Activated CD8-positive, alpha-beta T cell treated with anti-CD3 and anti-CD28 coated beads for 36 hours (primary cell): ENCODE results near the gene RETREG3. TPM values are rescaled to one million over a fixed set of nuclear protein-coding genes. Genes with fewer than 3 reads are reported as not detected.
A peak's percentile ranks its signal among the peaks of the same experiment; 100 is the strongest.
"Not testable (repeated sequence)": the region's sequence is repeated elsewhere in the genome, so short reads cannot be mapped to it uniquely, and the experiment has no call there.

Experiments
- ATAC-seq: fragments of 200-7000 bp; cut with Tn5 transposase; one replicate; pipeline ENCODE4 v1.10.0; 2021; ENCODE audit warnings: mild to moderate bottlenecking, moderate library complexity
- CTCF ChIA-PET: fragments of 350-600 bp; sonication (Branson Sonifier 250); formaldehyde crosslinking; loops from one replicate; lab custom pipeline; 2021; ENCODE audit warnings: antibody characterized with exemption; lab: Charles Lee
- POLR2A ChIA-PET: fragments of 350-600 bp; sonication (Branson Sonifier 250); formaldehyde crosslinking; loops from one replicate; lab custom pipeline; 2021; ENCODE audit warnings: antibody characterized with exemption; lab: Charles Lee
- DNase-seq: peaks from one replicate; pipeline ENCODE4 v3.0.0-alpha.2; 2020
- H3K27ac Mint-ChIP-seq: one replicate; pipeline ENCODE4 v1.8.0; 2021; ENCODE audit warnings: mild to moderate bottlenecking, mixed read lengths
- H3K27me3 Mint-ChIP-seq: one replicate; pipeline ENCODE4 v1.8.0; 2021; ENCODE audit warnings: mixed read lengths
- H3K36me3 Mint-ChIP-seq: one replicate; pipeline ENCODE4 v1.8.0; 2021; ENCODE audit warnings: low read depth, mixed read lengths
- H3K4me1 Mint-ChIP-seq: one replicate; pipeline ENCODE4 v1.8.0; 2021; ENCODE audit warnings: low read depth, mixed read lengths
- H3K4me3 Mint-ChIP-seq: one replicate; pipeline ENCODE4 v1.8.0; 2021; ENCODE audit warnings: mild to moderate bottlenecking, moderate library complexity, mixed read lengths
- H3K9me3 Mint-ChIP-seq: one replicate; pipeline ENCODE4 v1.8.0; 2021; ENCODE audit warnings: mixed read lengths
- intact Hi-C: fragments of 100-400 bp; cut with micrococcal nuclease; formaldehyde crosslinking; loops from one replicate; pipeline ENCODE4 v1.10.0; 2022
- total RNA-seq, 2 experiments: library from RNA; stranded (reverse); gene quantifications; one replicate each; pipeline ENCODE4 v1.2.3, GENCODE V29; 2021
- TF ChIP-seq, protein P1 (sequence below): fragments of 200-600 bp; IDR thresholded peaks from one replicate; pipeline ENCODE4 v1.8.0; 2022; ENCODE audit warnings: antibody characterized with exemption, mild to moderate bottlenecking

The RETREG3 gene
- total RNA-seq, 2 experiments from 2014 or later = 25.0 to 28.2 TPM

DNA sequence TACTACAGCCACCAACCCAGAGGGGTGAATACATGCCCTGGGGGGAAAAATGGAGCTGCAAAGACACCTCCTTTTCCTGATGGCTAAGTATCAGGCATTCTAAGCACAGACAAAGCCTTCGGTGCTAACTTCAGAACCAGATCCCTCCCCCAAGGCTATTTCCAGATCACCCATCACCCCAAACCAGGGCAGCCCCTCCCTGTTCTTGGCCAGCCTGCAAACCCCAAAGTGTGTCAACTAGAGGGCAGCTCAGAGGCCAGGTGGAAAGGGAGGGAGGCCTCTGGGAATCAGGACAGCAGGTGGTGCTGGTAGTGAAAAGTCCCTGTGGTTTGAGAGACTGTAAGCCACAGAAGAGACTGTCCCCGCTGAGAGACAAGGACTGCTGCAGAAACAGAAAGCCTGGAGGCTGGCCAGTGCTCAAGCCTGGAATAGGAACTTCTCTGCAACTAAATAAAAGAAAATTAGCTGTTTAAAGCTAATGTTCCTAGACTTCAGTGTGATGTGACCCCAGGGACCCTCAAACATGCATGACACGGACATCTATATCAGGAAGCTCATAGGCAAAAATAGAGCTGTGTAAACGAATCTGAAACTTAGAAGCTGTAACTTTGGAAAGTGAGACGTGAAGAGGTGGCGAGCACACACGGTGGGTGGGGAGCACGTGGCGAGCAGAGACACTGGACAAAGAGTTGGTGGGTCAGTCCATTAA, 9.4 kb upstream of the RETREG3 start:
- CTCF ChIA-PET = interaction anchor here (0.8 to 1.8 kb wide), 3 partner anchors 9 to 79 kb away, joined by 3 to 5 read pairs (median 3); partner anchors contain the start of genes RETREG3 and TUBG1
- H3K4me3 Mint-ChIP-seq = no peak overlapping the region
- ATAC-seq (no peak), DNase-seq (no peak)
- intact Hi-C loops = no loop called here
- H3K4me1 Mint-ChIP-seq = peaks cover 9% of the 10 kb centered on the region
- POLR2A ChIA-PET = interaction anchor here (1.0 to 1.9 kb wide), 5 partner anchors 9 to 41 kb away, joined by 3 to 5 read pairs (median 3); partner anchors contain the start of genes PSMC3IP, RETREG3 and TUBG1
- no peak overlapping the region for H3K27ac Mint-ChIP-seq
- H3K9me3 Mint-ChIP-seq = no peaks in the 10 kb centered on the region
- no peaks in the 10 kb centered on the region for H3K27me3 Mint-ChIP-seq
- TF ChIP-seq, protein P1, sequence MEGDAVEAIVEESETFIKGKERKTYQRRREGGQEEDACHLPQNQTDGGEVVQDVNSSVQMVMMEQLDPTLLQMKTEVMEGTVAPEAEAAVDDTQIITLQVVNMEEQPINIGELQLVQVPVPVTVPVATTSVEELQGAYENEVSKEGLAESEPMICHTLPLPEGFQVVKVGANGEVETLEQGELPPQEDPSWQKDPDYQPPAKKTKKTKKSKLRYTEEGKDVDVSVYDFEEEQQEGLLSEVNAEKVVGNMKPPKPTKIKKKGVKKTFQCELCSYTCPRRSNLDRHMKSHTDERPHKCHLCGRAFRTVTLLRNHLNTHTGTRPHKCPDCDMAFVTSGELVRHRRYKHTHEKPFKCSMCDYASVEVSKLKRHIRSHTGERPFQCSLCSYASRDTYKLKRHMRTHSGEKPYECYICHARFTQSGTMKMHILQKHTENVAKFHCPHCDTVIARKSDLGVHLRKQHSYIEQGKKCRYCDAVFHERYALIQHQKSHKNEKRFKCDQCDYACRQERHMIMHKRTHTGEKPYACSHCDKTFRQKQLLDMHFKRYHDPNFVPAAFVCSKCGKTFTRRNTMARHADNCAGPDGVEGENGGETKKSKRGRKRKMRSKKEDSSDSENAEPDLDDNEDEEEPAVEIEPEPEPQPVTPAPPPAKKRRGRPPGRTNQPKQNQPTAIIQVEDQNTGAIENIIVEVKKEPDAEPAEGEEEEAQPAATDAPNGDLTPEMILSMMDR = no peak
- H3K36me3 Mint-ChIP-seq = peaks cover 22% of the 10 kb centered on the region

DNA sequence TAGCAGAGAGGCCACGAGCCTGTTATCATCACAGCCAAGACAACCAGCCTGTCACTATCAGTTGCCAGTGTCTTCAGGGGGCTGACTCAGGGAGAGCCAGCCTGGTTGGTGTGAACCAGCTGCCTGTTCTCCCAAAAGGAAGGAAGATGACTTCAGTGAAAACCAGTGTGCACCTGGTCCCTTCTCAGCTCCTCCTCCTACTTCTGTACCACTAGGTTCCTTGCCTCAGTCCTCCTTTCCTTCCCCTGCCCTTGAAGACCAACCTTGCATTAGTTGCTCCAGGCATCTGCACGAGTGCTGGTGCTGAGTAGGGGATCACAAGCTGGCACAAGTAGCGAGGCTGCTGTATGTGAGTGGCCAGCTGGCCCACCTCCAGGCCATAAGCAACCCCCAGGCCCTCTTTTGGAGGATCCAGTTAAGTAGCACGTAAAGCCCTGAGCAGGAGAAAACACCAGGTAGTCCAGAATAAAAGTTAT, 8.8 kb upstream of the RETREG3 start:
- ChIA-PET CTCF (interaction anchor here (0.7 to 1.8 kb wide), 4 partner anchors 8 to 79 kb away, joined by 3 to 5 read pairs (median 3); partner anchors contain the start of genes RETREG3 and TUBG1), POLR2A (interaction anchor here (1.2 to 1.9 kb wide), 4 partner anchors 9 to 14 kb away, joined by 3 to 5 read pairs (median 4); partner anchors contain the start of genes RETREG3 and TUBG1)
- Mint-ChIP-seq H3K36me3 (peaks cover 24% of the 10 kb centered on the region), H3K9me3 (no peaks in the 10 kb centered on the region), H3K4me1 (peaks cover 9% of the 10 kb centered on the region), H3K27ac (no peak overlapping the region), H3K27me3 (no peaks in the 10 kb centered on the region), H3K4me3 (no peak overlapping the region)
- TF ChIP-seq, protein P1 = no peak
- intact Hi-C loops = no loop called here
- ATAC-seq = no peak
- DNase-seq = no peak

DNA sequence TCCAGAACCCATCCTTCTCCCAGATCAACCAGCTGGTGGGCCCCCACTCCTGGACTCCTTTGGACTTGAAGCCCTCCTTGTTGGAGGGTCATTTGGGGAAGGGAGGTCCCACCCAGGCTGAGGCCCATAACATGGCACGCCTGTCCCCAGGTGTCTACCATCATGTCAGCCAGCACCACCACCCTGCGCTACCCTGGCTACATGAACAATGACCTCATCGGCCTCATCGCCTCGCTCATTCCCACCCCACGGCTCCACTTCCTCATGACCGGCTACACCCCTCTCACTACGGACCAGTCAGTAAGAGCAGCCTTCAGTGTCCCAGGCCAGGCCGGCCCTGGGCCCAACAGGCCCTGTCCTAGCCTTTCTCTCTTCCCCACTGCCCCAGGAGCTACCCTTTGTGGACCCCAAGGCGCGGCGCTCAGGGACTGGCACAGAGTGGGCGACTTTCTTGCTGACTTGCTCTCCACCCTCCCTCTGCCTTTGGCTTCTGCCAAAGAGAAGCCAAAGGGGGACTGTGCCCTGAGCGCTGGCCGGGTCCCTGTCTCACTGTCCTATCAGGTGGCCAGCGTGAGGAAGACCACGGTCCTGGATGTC, 4.6 kb upstream of the RETREG3 start:
- Mint-ChIP-seq H3K36me3 (peaks cover 36% of the 10 kb centered on the region), H3K4me3 (no peak overlapping the region), H3K27ac (no peak overlapping the region), H3K27me3 (no peaks in the 10 kb centered on the region), H3K9me3 (no peaks in the 10 kb centered on the region), H3K4me1 (peaks cover 9% of the 10 kb centered on the region)
- DNase-seq (no peak), ATAC-seq (no peak)
- intact Hi-C loops = no loop called here
- ChIA-PET POLR2A (no interaction called here), CTCF (interaction anchor here (0.9 to 1.2 kb wide), 2 partner anchors 9 to 36 kb away, joined by 3 read pairs; partner anchors contain the start of gene PSMC3IP)
- TF ChIP-seq, protein P1 = no peak

DNA sequence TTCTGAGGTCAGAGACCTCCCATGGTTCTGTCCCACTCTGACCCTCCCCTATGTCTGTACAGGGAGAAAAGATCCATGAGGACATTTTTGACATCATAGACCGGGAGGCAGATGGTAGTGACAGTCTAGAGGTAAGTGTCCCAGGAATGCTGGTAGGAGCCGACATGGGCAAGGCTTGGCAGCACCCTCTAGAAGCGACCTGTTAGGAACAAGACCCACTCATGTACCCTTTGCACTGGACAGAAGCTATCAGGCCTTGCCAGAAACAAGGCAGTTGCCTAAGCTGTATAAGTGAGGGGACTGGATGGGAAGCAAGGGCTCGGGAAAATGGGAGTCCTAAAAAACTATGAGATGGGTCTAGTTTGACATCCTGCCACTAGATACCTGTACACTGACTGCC, 2.8 kb upstream of the RETREG3 start:
- Mint-ChIP-seq H3K27me3 (no peaks in the 10 kb centered on the region), H3K27ac (no peak overlapping the region), H3K4me3 (no peak overlapping the region), H3K9me3 (no peaks in the 10 kb centered on the region), H3K4me1 (peaks cover 11% of the 10 kb centered on the region), H3K36me3 (peaks cover 36% of the 10 kb centered on the region)
- ATAC-seq = no peak
- ChIA-PET CTCF (interaction anchor here (1.2 kb wide), 1 partner anchor 34 kb away, joined by 8 read pairs; the partner anchor contains the start of gene PSMC3IP), POLR2A (no interaction called here)
- no peak for DNase-seq
- TF ChIP-seq, protein P1 = no peak
- intact Hi-C loops = no loop called here

DNA sequence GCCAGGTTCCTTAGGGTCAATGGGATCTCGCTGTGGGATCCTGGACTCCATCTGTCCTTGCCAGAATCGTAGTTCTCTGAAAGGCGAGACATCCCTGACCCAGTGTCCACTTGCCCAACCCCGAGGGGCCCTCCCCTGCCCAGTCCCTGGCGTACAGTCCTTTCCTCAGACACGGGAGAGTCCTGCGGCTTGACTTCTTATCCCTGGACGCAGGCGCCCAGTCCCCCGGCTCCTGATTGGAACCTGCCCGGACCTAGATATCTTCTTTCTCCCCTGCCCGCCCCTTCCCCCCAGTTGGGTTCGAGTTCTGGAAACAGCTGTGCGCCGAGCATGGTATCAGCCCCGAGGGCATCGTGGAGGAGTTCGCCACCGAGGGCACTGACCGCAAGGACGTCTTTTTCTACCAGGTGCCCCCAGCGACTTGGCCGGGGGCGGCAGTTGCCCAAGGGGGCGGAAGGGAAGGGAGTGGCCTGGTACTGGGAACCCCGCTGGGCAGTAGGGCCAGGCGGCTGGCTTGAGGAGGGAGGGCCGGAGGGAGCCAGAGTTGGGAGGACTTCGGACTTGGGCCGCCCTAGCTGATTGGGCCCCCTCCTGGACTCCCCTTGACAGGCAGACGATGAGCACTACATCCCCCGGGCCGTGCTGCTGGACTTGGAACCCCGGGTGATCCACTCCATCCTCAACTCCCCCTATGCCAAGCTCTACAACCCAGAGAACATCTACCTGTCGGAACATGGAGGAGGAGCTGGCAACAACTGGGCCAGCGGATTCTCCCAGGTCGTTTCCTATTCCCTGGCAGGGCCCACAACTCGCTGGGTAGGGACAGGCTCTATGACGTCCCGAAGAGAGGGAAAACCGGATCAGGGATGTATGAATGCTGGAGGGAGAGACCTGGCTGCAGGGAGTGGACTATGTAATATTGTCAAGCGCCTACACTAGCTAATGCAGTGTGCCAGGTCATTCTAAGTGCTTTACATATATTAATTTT, 934 bp upstream of the RETREG3 start:
- Mint-ChIP-seq H3K27ac (peak overlapping the region; percentile 97), H3K4me3 (peak overlapping the region; percentile 99), H3K4me1 (peaks cover 26% of the 10 kb centered on the region), H3K36me3 (peaks cover 29% of the 10 kb centered on the region)
- H3K27me3 Mint-ChIP-seq, H3K9me3 Mint-ChIP-seq, intact Hi-C loops, ATAC-seq: not testable (repeated sequence)
- DNase-seq = peak; percentile 35
- CTCF ChIA-PET = interaction anchor here (0.9 to 3.3 kb wide), 6 partner anchors 8 to 388 kb away, joined by 3 to 33 read pairs (median 5); partner anchors contain the start of genes PSMC3IP and RPL27
- POLR2A ChIA-PET = interaction anchor here (0.6 to 2.0 kb wide), 7 partner anchors 8 to 224 kb away, joined by 3 to 12 read pairs (median 4); partner anchors contain the start of gene PSMC3IP
